Sigmoid colon (tissue), 4 donors: ENCODE data around the gene RBBP8NL.

Experiments
- CTCF ChIP-seq, 4 experiments: fragments of 450-650 bp in 3 of 4; fragments of 200-600 bp in 1 of 4; IDR thresholded peaks; one replicate each; pipeline ENCODE4 v1.5.1; 2016 to 2019; ENCODE audit warnings: antibody characterized with exemption in 4 of 4, mild to moderate bottlenecking in 3 of 4, moderate library complexity in 2 of 4
- EP300 ChIP-seq, 4 donors: sonication (generic); formaldehyde crosslinking; IDR thresholded peaks; one replicate each; pipeline ENCODE4 v1.6.1; 2017; ENCODE audit warnings: antibody characterized with exemption in 4 of 4
- POLR2A ChIP-seq, 2 donors: fragments of 450-650 bp; IDR thresholded peaks; one replicate each; pipeline ENCODE4 v1.6.1; 2016; ENCODE audit warnings: antibody characterized with exemption in 2 of 2, mild to moderate bottlenecking in 2 of 2, moderate library complexity in 2 of 2
- POLR2AphosphoS5 ChIP-seq, 4 donors: sonication (generic); formaldehyde crosslinking; IDR thresholded peaks; one replicate each; pipeline ENCODE4 v1.6.1; 2017; ENCODE audit warnings: antibody characterized with exemption in 4 of 4

GRCh38 chr20:62393335-62393665 is 34.0 kb downstream of the RBBP8NL start:
- TF ChIP-seq CTCF (IDR thresholded peaks at IDR 0.05) (no peak), EP300 (IDR thresholded peaks at IDR 0.05) (no peak), POLR2AphosphoS5 (IDR thresholded peaks at IDR 0.05) (no peak), POLR2A (IDR thresholded peaks at IDR 0.05) (no peak)
